Right lobe of liver (tissue), 6 donors: ENCODE measurements around the gene KCNRG. TPM values are rescaled to one million over a fixed set of nuclear protein-coding genes. Genes with fewer than 3 reads are reported as not detected.

Source experiments
- ATAC-seq, 4 donors: fragments of 200-7000 bp; cut with Tn5 transposase; one replicate each; pipeline ENCODE4 v1.9.1; 2020; ENCODE audit warnings: mild to moderate bottlenecking in 4 of 4, moderate library complexity in 4 of 4
- DNase-seq, 3 donors: peaks; one replicate each; pipeline ENCODE4 v3.0.0-alpha.2; 2020
- H3K27ac ChIP-seq, 3 donors: fragments of 200-600 bp; one replicate each; pipeline ENCODE4 v1.8.0; 2022
- H3K27me3 ChIP-seq, 2 donors: fragments of 200-600 bp; one replicate each; pipeline ENCODE4 v1.8.0; 2022
- H3K36me3 ChIP-seq, 4 donors: fragments of 200-600 bp; sonication (generic) in 1 of 4; one replicate each; pipeline versions ENCODE4 v1.5.1 to v1.8.0; 2017 to 2022; ENCODE audit warnings: control low read depth in 1 of 4
- H3K4me1 ChIP-seq, 4 donors: fragments of 200-600 bp; sonication (generic) in 1 of 4; one replicate each; pipeline versions ENCODE4 v1.5.1 to v1.8.0; 2017 to 2022; ENCODE audit warnings: control low read depth in 1 of 4
- H3K4me3 ChIP-seq, 3 donors: fragments of 200-600 bp; one replicate each; pipeline ENCODE4 v1.8.0; 2022
- H3K9me3 ChIP-seq, 4 donors: fragments of 200-600 bp; sonication (generic) in 1 of 4; one replicate each; pipeline versions ENCODE4 v1.5.1 to v1.8.0; 2017 to 2022; ENCODE audit warnings: control low read depth in 1 of 4
- CTCF ChIP-seq, 4 donors: fragments of 200-600 bp in 3 of 4; fragments of 450-650 bp in 1 of 4; IDR thresholded peaks; one replicate each; pipeline versions ENCODE4 v1.5.1 to v1.8.0; 2016 to 2022; ENCODE audit warnings: antibody characterized with exemption in 4 of 4, mild to moderate bottlenecking in 2 of 4
- POLR2A ChIP-seq: fragments of 450-650 bp; IDR thresholded peaks from one replicate; pipeline ENCODE4 v1.6.1; 2017; ENCODE audit warnings: antibody characterized with exemption, mild to moderate bottlenecking
- WGBS: methylation state at CpG from one replicate; pipeline ENCODE4 v1.1.6; 2018; ENCODE audit warnings: low coverage, low lambda C conversion rate; ENCODE audit not compliant: insufficient coverage; ENCODE audit errors: missing lambda C conversion rate; 5-methylcytosine and 5-hydroxymethylcytosine counted together
- intact Hi-C, 2 donors: fragments of 100-400 bp; cut with DNase I; formaldehyde crosslinking; loops; one replicate each; pipeline versions ENCODE4 v1.11.2 to v1.14.1; 2022
- long read RNA-seq: library from polyadenylated mRNA; unstranded; transcript quantifications from one replicate; pipeline ENCODE4 v2.0.0, GENCODE V29; 2019
- total RNA-seq, 6 experiments: library from RNA; depleted of rRNA in 2 of 6; stranded (reverse); fragments of >200 nt in 2 of 6; fragmentation: NEBNext Ultra II Directional in 3 of 6; extraction: Animal tissue kit (Norgen Biotek cat#: 25700) in 3 of 6; gene quantifications; one replicate each; pipeline versions ENCODE4 v1.1.0 to v1.2.4, GENCODE V29; 2016 to 2023
- donor health status: DM: no; HTN: yes; CAD: no.
- donor health status: DM: no; HTN: no; CAD: no.
- donor health status: DM: no; HTN: no; CAD: no.
- donor health status: DM: no; HTN: yes; CAD: no.
- donor health status: DM: no; HTN: yes; CAD: no.

KCNRG gene
- total RNA-seq = under 1 TPM in 4 of 6 experiments, not detected in 2; 0.18 to 0.50 (median 0.36) TPM
- long read RNA-seq = 0 reads

GRCh38 chr13:50015258-50015657, at the start of gene KCNRG:
Gene KCNRG (plus strand): TSS chr13:50015444. CDS start chr13:50015494, 50 bp downstream.
- Histone ChIP-seq H3K27ac (no peak within 1 kb of the TSS), H3K36me3 (peaks cover 0 to 25% (median 7%) of the 10 kb centered on the region in 4 donors), H3K27me3 (no peaks in the 10 kb centered on the region), H3K9me3 (no peaks in the 10 kb centered on the region), H3K4me1 (no peaks in the 10 kb centered on the region), H3K4me3 (no peak within 1 kb of the TSS)
- TF ChIP-seq POLR2A (no peak), CTCF (IDR thresholded peaks at IDR 0.05) (no peak)
- 64% methylated on average over 5 of the region's 5 CpGs for WGBS
- ATAC-seq (no peak), DNase-seq (no peak)
- intact Hi-C loops = no loop called here

GRCh38 chr13:49967456-49967855, 47.8 kb upstream of the KCNRG start:
- WGBS = 92% methylated on average over 4 of the region's 4 CpGs
- intact Hi-C loops = no loop called here
- H3K36me3 ChIP-seq = no peaks in the 10 kb centered on the region
- ATAC-seq = no peak
- H3K27me3 ChIP-seq = no peaks in the 10 kb centered on the region
- peaks cover 0 to 3% (median under 1%) of the 10 kb centered on the region in 4 donors for H3K4me1 ChIP-seq
- no peak overlapping the region for H3K27ac ChIP-seq
- no peak for DNase-seq
- no peak overlapping the region for H3K4me3 ChIP-seq
- no peak for TF ChIP-seq POLR2A
- TF ChIP-seq CTCF (IDR thresholded peaks at IDR 0.05) = no peak
- no peaks in the 10 kb centered on the region for H3K9me3 ChIP-seq

GRCh38 chr13:49972709-49973108, 42.5 kb upstream of the KCNRG start:
- Histone ChIP-seq H3K9me3 (no peaks in the 10 kb centered on the region), H3K27ac (peak overlapping the region; percentile 41 to 67 (median 58)), H3K4me1 (peaks cover 0 to 12% (median 6%) of the 10 kb centered on the region in 4 donors), H3K27me3 (no peaks in the 10 kb centered on the region), H3K4me3 (peak overlapping the region; percentile 5 to 13 (median 6)), H3K36me3 (no peaks in the 10 kb centered on the region)
- TF ChIP-seq POLR2A (no peak), CTCF (IDR thresholded peaks at IDR 0.05) (no peak)
- DNase-seq (no peak), ATAC-seq (peak; percentile 80 to 92 (median 89))
- 64% methylated on average over 4 of the region's 4 CpGs for WGBS
- intact Hi-C loops = no loop called here

- TF ChIP-seq POLR2A (no peak), CTCF (IDR thresholded peaks at IDR 0.05) (no peak)
- H3K27ac ChIP-seq = no peak overlapping the region
- WGBS = 100% methylated on average over 1 of the region's 1 CpG
- no peak for DNase-seq
- no peaks in the 10 kb centered on the region for H3K27me3 ChIP-seq
- no peaks in the 10 kb centered on the region for H3K36me3 ChIP-seq
- ATAC-seq = no peak
- H3K4me3 ChIP-seq = no peak overlapping the region
- no peaks in the 10 kb centered on the region for H3K9me3 ChIP-seq
- peaks cover 0 to 12% (median 6%) of the 10 kb centered on the region in 4 donors for H3K4me1 ChIP-seq
- intact Hi-C loops = no loop called here
These were observed 39.4 kb upstream of the KCNRG start for GRCh38 chr13:49975826-49976225.
